Peyer's patch (tissue), 4 donors: ENCODE results near the gene TTYH2. TPM values are rescaled to one million over a fixed set of nuclear protein-coding genes. Genes with fewer than 3 reads are reported as not detected.

Experiments
- DNase-seq, 3 donors: peaks; one replicate each; pipeline ENCODE4 v3.0.0-alpha.2; 2017 to 2019
- H3K27ac ChIP-seq, 4 donors: fragments of 200-600 bp; sonication (generic); one replicate each; pipeline ENCODE4 v1.5.1; 2016 to 2019
- H3K27me3 ChIP-seq, 2 donors: fragments of 200-600 bp; sonication (generic); one replicate each; pipeline ENCODE4 v1.5.1; 2019
- H3K36me3 ChIP-seq, 3 donors: fragments of 200-600 bp; sonication (generic); one replicate each; pipeline ENCODE4 v1.5.1; 2016 to 2019
- H3K4me1 ChIP-seq, 4 donors: fragments of 200-600 bp; sonication (generic); one replicate each; pipeline ENCODE4 v1.5.1; 2016 to 2019
- H3K4me3 ChIP-seq, 4 donors: fragments of 200-600 bp; sonication (generic); 1 replicate in 3 of 4; 2 replicates in 1 of 4; pipeline ENCODE4 v1.5.1; 2016 to 2019; ENCODE audit warnings: mild to moderate bottlenecking in 1 of 4
- H3K9me3 ChIP-seq, 4 donors: fragments of 200-600 bp; sonication (generic); one replicate each; pipeline ENCODE4 v1.5.1; 2016 to 2019; ENCODE audit warnings: mild to moderate bottlenecking in 1 of 4
- POLR2A ChIP-seq, 2 donors: fragments of 450-650 bp; IDR thresholded peaks; one replicate each; pipeline ENCODE4 v1.5.1; 2017; ENCODE audit warnings: antibody characterized with exemption in 2 of 2, mild to moderate bottlenecking in 2 of 2, moderate library complexity in 2 of 2
- total RNA-seq, 4 donors: library from RNA; depleted of rRNA; stranded (reverse); fragments of >200 nt; gene quantifications; one replicate each; pipeline ENCODE4 v1.1.0, GENCODE V29; 2016
- TF ChIP-seq, protein P1 (sequence below), 6 experiments: fragments of 450-650 bp in 4 of 6; fragments of 200-600 bp in 2 of 6; sonication (generic) in 1 of 6; IDR thresholded peaks; one replicate each; pipeline ENCODE4 v1.5.1; 2017 to 2019; ENCODE audit warnings: antibody characterized with exemption in 6 of 6, mild to moderate bottlenecking in 3 of 6, moderate library complexity in 1 of 6

The TTYH2 gene
- total RNA-seq, 4 donors from 2014 or later: 1.2 to 24.8 (median 3.1) TPM

DNA sequence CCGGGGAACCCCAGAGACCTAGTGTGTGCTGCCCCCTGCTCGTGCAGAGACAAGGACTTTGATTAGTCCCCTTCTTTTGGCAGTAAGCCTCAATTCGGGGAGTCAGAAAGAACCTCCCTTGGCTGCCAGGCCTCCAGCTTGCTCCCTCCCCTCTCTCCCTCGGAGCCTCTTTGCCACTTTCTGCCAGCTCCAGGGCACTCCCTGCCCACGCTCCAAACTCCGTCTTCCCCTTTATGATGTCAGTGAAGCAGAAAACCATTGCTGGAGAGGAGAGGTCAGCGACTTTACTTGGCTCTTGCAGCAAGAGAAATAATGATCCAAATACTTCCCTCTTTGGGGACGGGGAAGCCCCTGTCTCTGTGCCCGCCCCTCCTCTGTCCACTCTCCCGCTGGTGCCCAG, 28.1 kb downstream of the TTYH2 start:
- no peaks in the 10 kb centered on the region for H3K9me3 ChIP-seq
- H3K27ac ChIP-seq: no peak overlapping the region
- H3K27me3 ChIP-seq: no peaks in the 10 kb centered on the region
- TF ChIP-seq, protein P1, sequence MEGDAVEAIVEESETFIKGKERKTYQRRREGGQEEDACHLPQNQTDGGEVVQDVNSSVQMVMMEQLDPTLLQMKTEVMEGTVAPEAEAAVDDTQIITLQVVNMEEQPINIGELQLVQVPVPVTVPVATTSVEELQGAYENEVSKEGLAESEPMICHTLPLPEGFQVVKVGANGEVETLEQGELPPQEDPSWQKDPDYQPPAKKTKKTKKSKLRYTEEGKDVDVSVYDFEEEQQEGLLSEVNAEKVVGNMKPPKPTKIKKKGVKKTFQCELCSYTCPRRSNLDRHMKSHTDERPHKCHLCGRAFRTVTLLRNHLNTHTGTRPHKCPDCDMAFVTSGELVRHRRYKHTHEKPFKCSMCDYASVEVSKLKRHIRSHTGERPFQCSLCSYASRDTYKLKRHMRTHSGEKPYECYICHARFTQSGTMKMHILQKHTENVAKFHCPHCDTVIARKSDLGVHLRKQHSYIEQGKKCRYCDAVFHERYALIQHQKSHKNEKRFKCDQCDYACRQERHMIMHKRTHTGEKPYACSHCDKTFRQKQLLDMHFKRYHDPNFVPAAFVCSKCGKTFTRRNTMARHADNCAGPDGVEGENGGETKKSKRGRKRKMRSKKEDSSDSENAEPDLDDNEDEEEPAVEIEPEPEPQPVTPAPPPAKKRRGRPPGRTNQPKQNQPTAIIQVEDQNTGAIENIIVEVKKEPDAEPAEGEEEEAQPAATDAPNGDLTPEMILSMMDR (IDR thresholded peaks at IDR 0.05): no peak
- TF ChIP-seq POLR2A (IDR thresholded peaks at IDR 0.05): no peak
- DNase-seq: no peak
- H3K4me3 ChIP-seq: no peak overlapping the region
- H3K36me3 ChIP-seq: no peaks in the 10 kb centered on the region
- no peaks in the 10 kb centered on the region for H3K4me1 ChIP-seq

DNA sequence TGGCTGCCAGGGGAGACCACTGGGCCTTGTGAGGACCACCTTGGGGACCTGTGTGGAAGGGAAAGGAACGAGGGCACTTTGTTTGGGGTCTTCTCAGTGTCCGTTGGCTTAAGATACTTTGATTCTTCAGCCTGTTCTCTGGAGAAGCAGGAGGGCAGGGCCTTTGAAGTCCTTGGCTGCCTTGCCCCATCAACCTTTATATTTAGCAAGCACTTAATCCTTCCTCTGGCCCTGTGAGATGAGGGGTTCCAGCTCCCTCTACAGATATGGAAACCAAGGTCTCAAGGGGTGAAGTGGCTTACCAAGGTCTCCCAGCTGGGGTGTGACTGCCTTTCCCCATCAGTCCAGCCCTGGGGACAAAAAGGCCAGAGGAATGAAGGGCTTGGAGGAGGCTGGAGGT, 28.5 kb downstream of the TTYH2 start:
- Histone ChIP-seq H3K27ac (no peak overlapping the region), H3K4me3 (no peak overlapping the region), H3K36me3 (no peaks in the 10 kb centered on the region), H3K4me1 (no peaks in the 10 kb centered on the region), H3K27me3 (no peaks in the 10 kb centered on the region), H3K9me3 (no peaks in the 10 kb centered on the region)
- DNase-seq: no peak
- TF ChIP-seq, protein P1 (IDR thresholded peaks at IDR 0.05): no peak
- TF ChIP-seq POLR2A (IDR thresholded peaks at IDR 0.05): no peak

DNA sequence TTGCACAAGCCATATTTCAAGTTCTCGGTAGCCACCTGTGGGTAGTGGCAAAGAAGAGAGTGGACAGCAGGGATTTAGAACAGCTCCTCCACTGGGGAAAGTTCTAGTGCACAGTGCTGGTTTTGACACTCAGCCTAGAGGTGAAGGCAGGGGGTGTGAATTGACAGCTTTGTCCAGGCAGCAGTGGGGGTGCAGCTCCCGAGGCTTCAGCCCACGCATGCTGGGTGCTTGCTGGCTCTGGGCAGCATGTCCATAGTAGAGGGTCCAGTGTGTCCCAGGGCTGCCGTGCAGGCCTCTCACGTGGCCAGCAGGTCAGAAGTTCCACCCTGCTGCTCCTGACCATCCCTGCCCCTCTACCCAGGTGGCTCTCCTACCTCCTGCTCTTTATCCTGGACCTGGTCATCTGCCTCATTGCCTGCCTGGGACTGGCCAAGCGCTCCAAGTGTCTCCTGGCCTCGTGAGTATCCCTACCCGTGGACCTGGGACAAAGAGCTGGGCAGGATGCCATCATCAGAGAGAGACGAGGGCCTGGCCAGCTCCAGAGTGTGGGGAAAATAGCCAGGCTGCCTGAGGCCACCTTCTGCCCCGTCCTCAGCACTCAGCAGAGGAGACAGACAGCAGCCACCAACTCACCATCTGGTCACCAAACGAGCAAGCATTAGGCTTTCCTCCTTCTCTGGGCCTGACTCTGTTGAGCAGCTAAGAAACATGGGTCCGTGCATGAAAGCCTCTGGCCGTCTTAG, 29.8 kb downstream of the TTYH2 start:
- no peak for DNase-seq
- Histone ChIP-seq H3K9me3 (no peaks in the 10 kb centered on the region), H3K4me1 (no peaks in the 10 kb centered on the region), H3K27me3 (no peaks in the 10 kb centered on the region), H3K27ac (no peak overlapping the region), H3K4me3 (no peak overlapping the region), H3K36me3 (no peaks in the 10 kb centered on the region)
- TF ChIP-seq, protein P1 (IDR thresholded peaks at IDR 0.05): no peak
- TF ChIP-seq POLR2A (IDR thresholded peaks at IDR 0.05): no peak

DNA sequence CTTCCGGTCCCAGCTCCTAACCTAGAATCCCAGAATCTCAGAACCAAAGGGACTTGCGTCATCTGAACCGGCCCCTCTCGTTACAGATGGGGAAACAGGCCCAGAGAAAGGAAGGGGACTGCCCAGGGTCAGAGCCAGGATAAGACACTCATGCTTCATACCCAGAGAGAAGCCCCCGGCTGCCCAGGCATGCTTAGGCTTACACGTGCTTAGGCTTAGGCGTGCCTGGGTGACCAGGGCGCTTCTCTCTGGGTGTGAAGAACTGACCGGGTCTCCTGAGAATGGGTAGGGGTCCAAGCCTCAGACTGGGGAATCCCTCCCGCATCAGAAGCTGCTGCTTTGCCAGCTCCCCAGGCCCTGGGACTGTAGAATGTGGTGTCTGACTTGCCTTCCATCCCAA, 30.8 kb downstream of the TTYH2 start:
- Histone ChIP-seq H3K36me3 (no peaks in the 10 kb centered on the region), H3K9me3 (no peaks in the 10 kb centered on the region), H3K27ac (no peak overlapping the region), H3K27me3 (no peaks in the 10 kb centered on the region), H3K4me3 (no peak overlapping the region), H3K4me1 (no peaks in the 10 kb centered on the region)
- DNase-seq: no peak
- no peak for TF ChIP-seq POLR2A (IDR thresholded peaks at IDR 0.05)
- TF ChIP-seq, protein P1 (IDR thresholded peaks at IDR 0.05): no peak

DNA sequence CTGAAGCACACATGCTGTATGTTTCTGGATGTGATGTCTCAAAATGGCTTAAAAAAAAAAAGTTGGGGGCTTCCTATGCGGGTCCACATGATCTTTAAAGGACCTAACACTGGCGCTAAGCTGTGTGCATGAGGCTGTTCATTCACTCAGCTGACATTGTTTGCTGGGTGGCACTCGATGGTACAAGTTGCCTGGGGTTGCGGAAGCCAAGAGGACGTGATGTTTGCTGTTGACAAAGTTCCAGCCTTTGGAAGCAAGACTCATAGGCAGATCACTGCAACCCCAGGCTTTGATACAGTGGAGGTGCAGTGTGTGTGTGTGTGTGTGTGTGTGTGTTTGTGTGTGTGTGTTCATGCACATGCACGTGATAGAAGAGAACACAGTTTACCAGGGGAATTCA, 31.2 kb downstream of the TTYH2 start:
- no peaks in the 10 kb centered on the region for H3K36me3 ChIP-seq
- no peaks in the 10 kb centered on the region for H3K27me3 ChIP-seq
- no peak overlapping the region for H3K4me3 ChIP-seq
- no peak for TF ChIP-seq POLR2A (IDR thresholded peaks at IDR 0.05)
- TF ChIP-seq, protein P1 (IDR thresholded peaks at IDR 0.05): no peak
- no peak overlapping the region for H3K27ac ChIP-seq
- no peaks in the 10 kb centered on the region for H3K4me1 ChIP-seq
- no peaks in the 10 kb centered on the region for H3K9me3 ChIP-seq
- DNase-seq: no peak
